SIG-M5 treated with dmso at 0.1 percent for 504 hours (cell line): Measurements from ENCODE around the gene SLC24A4.

Source experiments
- DNase-seq: peaks from one replicate; lab custom pipeline; 2025; ENCODE audit not compliant: unreplicated experiment; lab: John Stamatoyannopoulos, UW

SLC24A4 gene

GRCh38 chr14:92455231-92455630 lies 132.3 kb downstream of the SLC24A4 start:
- DNase-seq: no peak

GRCh38 chr14:92456215-92457015 lies 133.4 kb downstream of the SLC24A4 start:
- peak; percentile 79 for DNase-seq

- no peak for DNase-seq
Observed at GRCh38 chr14:92457016-92457565, 134.1 kb downstream of the SLC24A4 start.

GRCh38 chr14:92458136-92459029 lies 135.4 kb downstream of the SLC24A4 start:
- no peak for DNase-seq

GRCh38 chr14:92459030-92459949 lies 136.3 kb downstream of the SLC24A4 start:
- no peak for DNase-seq

GRCh38 chr14:92459950-92460421 lies 137.0 kb downstream of the SLC24A4 start:
- DNase-seq: no peak

- DNase-seq: no peak
Observed at GRCh38 chr14:92460541-92460915, 137.6 kb downstream of the SLC24A4 start.

GRCh38 chr14:92460916-92461579 lies 138.1 kb downstream of the SLC24A4 start:
- DNase-seq: no peak

- DNase-seq: no peak
Observed at GRCh38 chr14:92461891-92462290, 138.9 kb downstream of the SLC24A4 start.

GRCh38 chr14:92462568-92462967 lies 139.6 kb downstream of the SLC24A4 start:
- DNase-seq: no peak

GRCh38 chr14:92463141-92463540 lies 140.2 kb downstream of the SLC24A4 start:
- no peak for DNase-seq

- DNase-seq: no peak
Observed at GRCh38 chr14:92464156-92464555, 141.2 kb downstream of the SLC24A4 start.

GRCh38 chr14:92464716-92465115 lies 141.8 kb downstream of the SLC24A4 start:
- DNase-seq: no peak

- no peak for DNase-seq
Observed at GRCh38 chr14:92465353-92466055, 142.5 kb downstream of the SLC24A4 start.

- no peak for DNase-seq
Observed at GRCh38 chr14:92466059-92466458, 143.1 kb downstream of the SLC24A4 start.

- no peak for DNase-seq
Observed at GRCh38 chr14:92469515-92469914, 146.6 kb downstream of the SLC24A4 start.

GRCh38 chr14:92470215-92470614 lies 147.2 kb downstream of the SLC24A4 start:
- no peak for DNase-seq

- DNase-seq: no peak
Observed at GRCh38 chr14:92470811-92471210, 147.8 kb downstream of the SLC24A4 start.

- peak; percentile 16 for DNase-seq
Observed at GRCh38 chr14:92471919-92472318, 149.0 kb downstream of the SLC24A4 start.
